22Rv1 (cell line): ENCODE results near the gene WNK2.

ENCODE experiments used
- H3K27ac ChIP-seq: fragments of 450-650 bp; 2 replicates; pipeline ENCODE4 v1.5.1; 2017
- CTCF ChIP-seq: fragments of 450-650 bp; IDR thresholded peaks from 2 replicates; pipeline ENCODE4 v1.5.1; 2017; ENCODE audit warnings: mild to moderate bottlenecking
- ZFX ChIP-seq: fragments of 450-650 bp; IDR thresholded peaks from 2 replicates; pipeline ENCODE4 v1.6.1; 2017; ENCODE audit warnings: antibody characterized with exemption, borderline replicate concordance

The WNK2 gene

DNA sequence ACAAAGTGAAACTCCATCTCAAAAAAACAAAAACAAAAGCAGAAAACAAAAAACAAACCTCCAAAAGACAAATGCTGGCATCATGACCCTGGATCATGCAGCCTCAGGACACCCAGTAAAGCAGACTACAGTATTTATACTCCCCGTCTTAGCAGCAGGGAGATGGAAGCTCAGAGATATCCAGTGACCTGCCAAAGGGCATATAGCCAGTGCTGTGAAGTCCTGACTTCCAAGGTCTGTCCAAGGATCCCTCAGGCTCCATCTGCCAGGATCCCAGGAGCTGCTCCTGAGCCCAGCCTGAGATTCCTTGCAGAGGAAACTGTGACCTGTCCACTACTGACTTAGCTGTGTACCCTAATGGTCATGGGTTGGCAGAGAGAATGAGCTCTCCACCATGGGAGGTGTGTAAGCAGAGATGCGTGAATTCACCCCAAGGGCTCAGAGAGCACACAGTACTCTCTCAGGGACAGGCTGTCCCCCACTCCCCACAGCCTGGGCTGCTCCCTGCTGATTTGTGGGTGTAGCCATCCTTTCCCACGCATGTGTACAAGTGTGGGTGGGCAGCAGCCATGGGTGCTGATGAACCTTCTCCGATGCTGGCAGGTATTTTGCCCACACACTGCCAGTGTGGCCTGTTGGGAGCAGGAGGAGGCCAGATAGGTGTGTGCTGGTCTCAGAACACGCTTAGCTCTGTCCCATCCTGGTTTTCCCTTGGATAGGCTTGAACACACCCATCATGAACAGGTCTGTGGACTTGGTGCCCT is 2.1 kb upstream of the WNK2 start:
- H3K27ac ChIP-seq = no peak overlapping the region
- TF ChIP-seq CTCF (no peak), ZFX (no peak)

DNA sequence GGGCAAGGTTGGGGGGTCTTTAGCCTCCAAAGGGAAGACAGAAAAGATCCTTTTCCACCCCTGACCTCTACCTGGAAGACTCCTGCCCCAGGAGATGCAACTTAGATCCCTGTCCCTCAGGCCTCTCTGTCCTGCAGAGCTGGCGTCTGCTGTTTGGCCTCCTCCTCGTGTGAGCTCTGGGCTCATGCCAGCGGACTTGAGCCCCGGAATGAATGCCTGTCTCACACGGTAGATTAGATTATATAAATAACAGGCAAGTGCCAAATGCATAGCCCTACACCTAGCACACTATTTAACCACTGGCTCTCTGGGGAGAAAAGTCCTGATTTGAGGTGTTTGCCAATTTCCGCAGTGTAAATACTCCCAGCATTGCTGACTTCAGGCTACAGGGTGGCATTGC is 1.4 kb upstream of the WNK2 start:
- no peak for TF ChIP-seq CTCF
- TF ChIP-seq ZFX = no peak

GRCh38 chr9:93183131-93183662 is 742 bp upstream of the WNK2 start:
- TF ChIP-seq CTCF = no peak
- TF ChIP-seq ZFX = no peak
- no peak overlapping the region for H3K27ac ChIP-seq

More for the DNA sequence above, 1.4 kb upstream of the WNK2 start:
- H3K27ac ChIP-seq = no peak overlapping the region

GRCh38 chr9:93184432-93185265 is 710 bp downstream of the WNK2 start:
- TF ChIP-seq CTCF (no peak), ZFX (no peak)
- no peak overlapping the region for H3K27ac ChIP-seq

DNA sequence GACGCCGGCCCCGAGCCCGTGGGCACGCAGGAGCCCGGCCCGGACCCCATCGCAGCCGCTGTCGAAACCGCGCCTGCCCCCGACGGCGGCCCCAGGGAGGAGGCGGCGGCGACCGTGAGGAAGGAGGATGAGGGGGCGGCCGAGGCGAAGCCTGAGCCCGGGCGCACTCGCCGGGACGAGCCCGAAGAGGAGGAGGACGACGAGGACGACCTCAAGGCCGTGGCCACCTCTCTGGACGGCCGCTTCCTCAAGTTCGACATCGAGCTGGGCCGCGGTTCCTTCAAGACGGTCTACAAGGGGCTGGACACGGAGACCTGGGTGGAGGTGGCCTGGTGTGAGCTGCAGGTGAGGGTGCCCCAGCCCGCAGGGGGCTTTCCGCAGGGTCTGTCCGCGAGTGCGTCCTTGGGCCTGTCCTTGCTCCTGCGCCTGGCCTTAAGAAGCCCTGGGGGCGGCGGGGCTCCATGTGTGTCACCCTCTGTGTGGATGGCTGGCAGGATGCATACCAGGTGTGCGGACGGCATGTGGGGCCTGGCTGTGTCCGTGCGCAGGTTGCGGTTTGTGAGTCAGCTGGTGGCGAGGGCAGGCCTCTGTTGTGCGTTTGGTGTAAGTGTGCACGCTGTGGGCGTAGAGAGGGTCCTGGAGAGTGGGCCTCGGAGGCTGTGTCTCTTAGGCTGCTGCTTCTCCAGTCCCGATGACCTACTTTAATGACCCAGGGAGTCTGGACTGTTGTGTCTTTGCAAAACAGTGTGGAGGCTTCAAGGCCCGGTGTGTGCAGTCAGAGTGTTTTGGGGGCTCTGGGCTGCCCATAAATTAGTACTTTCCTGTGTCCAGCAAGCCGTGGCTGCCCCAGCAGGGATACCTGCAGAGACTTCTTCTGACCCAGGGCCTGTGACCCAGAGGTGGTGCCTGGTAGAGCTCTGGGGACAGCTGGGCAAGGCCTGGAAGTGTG is 1.6 kb downstream of the WNK2 start:
- TF ChIP-seq CTCF = no peak
- TF ChIP-seq ZFX = no peak
- H3K27ac ChIP-seq = no peak overlapping the region

- H3K27ac ChIP-seq = no peak overlapping the region
- no peak for TF ChIP-seq CTCF
- TF ChIP-seq ZFX = no peak
Measured at GRCh38 chr9:93186215-93186945, 2.4 kb downstream of the WNK2 start.
